Neural crest cell (in vitro differentiated cells): ENCODE data around the gene HSPA1A. TPM values are rescaled to one million over a fixed set of nuclear protein-coding genes. Genes with fewer than 3 reads are reported as not detected.
"Not testable (repeated sequence)": the region's sequence is repeated elsewhere in the genome, so short reads cannot be mapped to it uniquely, and the experiment has no call there.

Experiments used
- DNase-seq: peaks from one replicate; pipeline ENCODE4 v3.0.0; 2021; ENCODE audit warnings: low read depth, mixed read lengths, low spot score
- H3K27ac Mint-ChIP-seq: one replicate; pipeline ENCODE4 v1.8.0; 2021; ENCODE audit warnings: mild to moderate bottlenecking, mixed read lengths; ENCODE audit not compliant: unreplicated experiment
- H3K27me3 Mint-ChIP-seq: 2 replicates; pipeline ENCODE4 v1.8.0; 2021; ENCODE audit warnings: low read depth, mild to moderate bottlenecking, mixed read lengths
- H3K36me3 Mint-ChIP-seq: 2 replicates; pipeline ENCODE4 v1.8.0; 2021; ENCODE audit warnings: low read depth, mild to moderate bottlenecking, mixed read lengths
- H3K4me1 Mint-ChIP-seq: 2 replicates; pipeline ENCODE4 v1.8.0; 2021; ENCODE audit warnings: mixed read lengths
- H3K4me3 Mint-ChIP-seq: one replicate; pipeline ENCODE4 v1.8.0; 2021; ENCODE audit warnings: mild to moderate bottlenecking, mixed read lengths
- H3K9me3 Mint-ChIP-seq: 2 replicates; pipeline ENCODE4 v1.8.0; 2021; ENCODE audit warnings: mixed read lengths
- total RNA-seq: library from RNA; stranded (reverse); gene quantifications from 2 replicates; pipeline ENCODE4 v1.2.1, GENCODE V29; 2021
- TF ChIP-seq, protein P1 (sequence below): fragments of 200-600 bp; sonication (generic); conservative IDR thresholded peaks from 2 replicates; pipeline ENCODE4 v1.5.0; 2021; ENCODE audit warnings: antibody characterized with exemption, mild to moderate bottlenecking

Gene HSPA1A
- total RNA-seq, 1 donor from 2014 or later: 72.3 TPM

DNA sequence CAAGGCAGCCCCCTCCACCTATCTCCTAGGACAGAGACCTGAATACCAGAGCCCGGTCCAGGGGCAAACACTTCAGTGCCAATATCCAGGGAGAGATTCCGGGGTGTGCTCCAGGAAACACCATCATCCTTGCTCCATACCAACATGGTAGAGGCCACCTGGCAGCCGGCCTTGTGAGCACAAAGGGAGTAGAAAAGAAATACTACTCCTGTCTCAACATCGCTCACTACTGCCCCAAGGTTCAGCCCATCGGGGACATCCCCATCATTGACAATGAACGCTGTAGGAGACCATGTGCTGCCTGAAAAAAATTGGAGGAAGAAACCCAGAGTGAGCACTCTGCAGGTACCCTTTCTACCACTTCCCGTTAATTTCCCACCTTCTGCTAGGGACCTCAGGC, 45.8 kb downstream of the HSPA1A start:
- H3K27me3 Mint-ChIP-seq: no peaks in the 10 kb centered on the region
- no peak overlapping the region for H3K27ac Mint-ChIP-seq
- no peak for DNase-seq
- peak overlapping the region; percentile 97 for H3K4me3 Mint-ChIP-seq
- H3K36me3 Mint-ChIP-seq: peaks cover 10% of the 10 kb centered on the region
- TF ChIP-seq, protein P1, sequence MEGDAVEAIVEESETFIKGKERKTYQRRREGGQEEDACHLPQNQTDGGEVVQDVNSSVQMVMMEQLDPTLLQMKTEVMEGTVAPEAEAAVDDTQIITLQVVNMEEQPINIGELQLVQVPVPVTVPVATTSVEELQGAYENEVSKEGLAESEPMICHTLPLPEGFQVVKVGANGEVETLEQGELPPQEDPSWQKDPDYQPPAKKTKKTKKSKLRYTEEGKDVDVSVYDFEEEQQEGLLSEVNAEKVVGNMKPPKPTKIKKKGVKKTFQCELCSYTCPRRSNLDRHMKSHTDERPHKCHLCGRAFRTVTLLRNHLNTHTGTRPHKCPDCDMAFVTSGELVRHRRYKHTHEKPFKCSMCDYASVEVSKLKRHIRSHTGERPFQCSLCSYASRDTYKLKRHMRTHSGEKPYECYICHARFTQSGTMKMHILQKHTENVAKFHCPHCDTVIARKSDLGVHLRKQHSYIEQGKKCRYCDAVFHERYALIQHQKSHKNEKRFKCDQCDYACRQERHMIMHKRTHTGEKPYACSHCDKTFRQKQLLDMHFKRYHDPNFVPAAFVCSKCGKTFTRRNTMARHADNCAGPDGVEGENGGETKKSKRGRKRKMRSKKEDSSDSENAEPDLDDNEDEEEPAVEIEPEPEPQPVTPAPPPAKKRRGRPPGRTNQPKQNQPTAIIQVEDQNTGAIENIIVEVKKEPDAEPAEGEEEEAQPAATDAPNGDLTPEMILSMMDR: no peak
- H3K4me1 Mint-ChIP-seq: peaks cover 31% of the 10 kb centered on the region
- no peaks in the 10 kb centered on the region for H3K9me3 Mint-ChIP-seq

DNA sequence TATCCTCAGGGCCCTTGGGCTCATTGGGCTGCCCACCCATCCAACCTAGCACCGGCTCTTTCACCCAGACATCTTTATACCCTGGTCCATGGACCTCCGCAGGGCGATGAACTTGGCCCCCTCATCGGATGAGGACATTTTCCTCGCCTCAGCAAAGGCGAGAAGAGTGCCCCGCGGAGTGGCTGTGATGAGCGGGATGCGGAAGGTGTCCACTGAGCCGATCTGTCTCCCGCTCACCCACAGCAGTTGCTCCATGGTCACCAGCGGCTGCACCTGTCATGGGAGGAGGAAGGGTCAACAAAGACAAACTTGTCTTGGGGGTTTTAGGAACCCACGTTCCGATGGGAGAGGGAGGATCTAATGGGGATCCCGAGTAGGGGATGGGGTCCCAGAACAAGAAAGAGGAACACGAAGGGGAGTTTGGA, 46.6 kb downstream of the HSPA1A start:
- peak overlapping the region; percentile 97 for H3K4me3 Mint-ChIP-seq
- peak overlapping the region; percentile 50 for H3K27ac Mint-ChIP-seq
- H3K27me3 Mint-ChIP-seq: no peaks in the 10 kb centered on the region
- peaks cover 10% of the 10 kb centered on the region for H3K36me3 Mint-ChIP-seq
- TF ChIP-seq, protein P1: no peak
- DNase-seq: no peak
- no peaks in the 10 kb centered on the region for H3K9me3 Mint-ChIP-seq
- peaks cover 31% of the 10 kb centered on the region for H3K4me1 Mint-ChIP-seq

DNA sequence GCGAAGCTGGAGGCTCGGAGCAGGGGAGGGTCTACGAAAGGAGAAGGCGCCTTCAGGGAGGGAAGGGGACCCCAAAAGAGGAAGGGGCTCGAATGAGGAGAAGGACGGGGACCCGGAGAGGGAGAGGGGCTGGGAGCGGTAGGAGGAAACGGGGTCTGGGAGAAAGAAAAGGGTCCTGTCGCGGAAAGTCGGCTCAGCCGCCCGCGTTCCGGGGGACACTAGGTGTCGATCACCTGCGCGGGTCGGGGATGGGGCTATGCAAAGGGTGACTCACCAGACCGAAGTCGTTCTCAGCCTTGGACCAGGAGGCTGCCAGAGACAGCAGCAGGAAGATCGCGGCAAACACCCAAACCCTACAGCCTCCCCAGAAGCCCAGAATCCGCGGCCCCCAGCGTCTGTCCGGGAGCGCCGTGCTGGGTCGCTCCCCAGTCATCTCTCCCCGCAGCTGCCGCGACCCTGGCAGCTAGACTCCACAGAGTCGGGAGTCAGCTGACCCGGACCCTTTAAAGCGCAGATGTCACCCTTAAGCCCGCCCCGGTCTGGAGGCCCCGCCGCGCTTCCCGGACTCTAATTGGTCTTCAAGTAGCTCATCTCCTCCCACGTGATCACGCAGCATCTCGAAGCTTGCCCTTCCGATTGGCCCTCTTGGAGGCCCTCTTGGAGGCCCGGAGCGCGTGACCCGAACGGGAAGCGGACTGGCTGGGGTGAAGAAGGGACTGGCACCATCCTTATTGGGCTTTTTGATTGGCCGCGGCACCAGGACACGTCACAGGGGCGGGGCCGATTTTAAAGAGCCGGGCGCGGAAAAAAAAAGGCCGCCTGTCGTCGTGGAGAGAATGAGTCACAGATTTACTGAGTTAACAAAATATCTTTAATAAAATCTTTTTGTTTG, 47.2 kb downstream of the HSPA1A start, which contains the start of gene NEU1:
Gene NEU1 (minus strand): TSS at position 478 of the 892 bp plus-strand sequence. CDS start 45 bp downstream, at position 433.
- H3K9me3 Mint-ChIP-seq: no peaks in the 10 kb centered on the region
- H3K27me3 Mint-ChIP-seq: no peaks in the 10 kb centered on the region

DNA sequence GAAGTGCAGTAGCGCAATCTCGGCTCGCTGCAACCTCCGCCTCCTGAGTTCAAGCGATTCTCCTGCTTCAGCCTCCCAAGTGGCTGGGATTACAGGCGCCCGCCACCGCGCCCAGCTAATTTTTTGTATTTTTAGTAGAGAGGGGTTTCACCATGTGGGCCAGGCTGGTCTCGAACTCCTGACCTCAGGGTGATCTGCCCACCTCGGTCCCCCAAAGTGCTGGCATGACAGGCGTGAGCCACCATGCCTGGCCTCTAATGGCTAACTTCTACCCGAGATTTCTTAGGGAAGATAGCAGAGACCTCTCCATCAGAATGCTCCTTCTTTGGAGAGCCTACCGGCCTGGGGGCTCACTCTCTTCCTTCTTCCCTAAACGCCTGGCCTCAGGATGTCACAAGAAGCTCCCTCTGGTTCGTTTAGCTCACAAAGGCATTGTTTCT, 48.8 kb downstream of the HSPA1A start:
- H3K9me3 Mint-ChIP-seq, H3K36me3 Mint-ChIP-seq, DNase-seq, H3K27me3 Mint-ChIP-seq: not testable (repeated sequence)
- H3K27ac Mint-ChIP-seq: peak overlapping the region; percentile 98
- H3K4me3 Mint-ChIP-seq: peak overlapping the region; percentile 97
- H3K4me1 Mint-ChIP-seq: peaks cover 33% of the 10 kb centered on the region

More for the DNA sequence above, 47.2 kb downstream of the HSPA1A start, which contains the start of gene NEU1:
- peaks cover 8% of the 10 kb centered on the region for H3K36me3 Mint-ChIP-seq
- H3K27ac Mint-ChIP-seq: peak within 1 kb of the TSS; percentile 98
- TF ChIP-seq, protein P1: no peak
- H3K4me1 Mint-ChIP-seq: peaks cover 31% of the 10 kb centered on the region
- DNase-seq: peak; percentile 95
- H3K4me3 Mint-ChIP-seq: peak within 1 kb of the TSS; percentile 97

DNA sequence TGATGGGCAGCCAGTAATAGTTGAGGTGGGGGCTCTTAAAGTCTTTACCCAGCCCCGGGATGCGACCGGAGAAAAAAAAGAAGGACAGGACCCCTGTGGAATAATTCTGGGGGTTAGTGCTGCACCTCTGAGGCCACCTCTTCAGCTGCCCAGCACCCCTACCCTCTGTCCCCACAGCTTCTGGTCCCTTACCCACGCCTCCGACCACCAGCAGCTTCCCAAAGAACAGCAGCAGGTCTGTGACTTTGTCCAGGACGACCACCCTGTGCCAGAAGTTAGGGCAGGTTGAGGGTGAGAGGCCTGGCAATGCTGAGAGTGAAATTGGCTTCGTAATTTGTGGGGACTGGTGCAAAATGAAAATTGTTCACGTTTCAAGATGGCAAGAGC, 49.5 kb downstream of the HSPA1A start:
- no peak overlapping the region for H3K27ac Mint-ChIP-seq
- peaks cover 7% of the 10 kb centered on the region for H3K36me3 Mint-ChIP-seq
- no peaks in the 10 kb centered on the region for H3K27me3 Mint-ChIP-seq
- H3K4me3 Mint-ChIP-seq: peak overlapping the region; percentile 97
- no peak for DNase-seq
- peaks cover 37% of the 10 kb centered on the region for H3K4me1 Mint-ChIP-seq
- H3K9me3 Mint-ChIP-seq: no peaks in the 10 kb centered on the region
- TF ChIP-seq, protein P1: no peak
